Common myeloid progenitor, CD34-positive (primary cell): ENCODE results near the gene ADH1C. TPM values are rescaled to one million over a fixed set of nuclear protein-coding genes. Genes with fewer than 3 reads are reported as not detected.
A peak's percentile ranks its signal among the peaks of the same experiment; 100 is the strongest.

Experiments used
- CTCF ChIA-PET: fragments of 350-600 bp; sonication (Branson Sonifier 250); formaldehyde crosslinking; loops from one replicate; lab custom pipeline; 2021; ENCODE audit warnings: antibody characterized with exemption; lab: Charles Lee
- POLR2A ChIA-PET: fragments of 350-600 bp; sonication (Branson Sonifier 250); formaldehyde crosslinking; loops from one replicate; lab custom pipeline; 2021; ENCODE audit warnings: antibody characterized with exemption; lab: Charles Lee
- DNase-seq, 3 donors: peaks; one replicate each; pipeline versions ENCODE4 v3.0.0 to v3.0.0-alpha.2; 2013
- H3K27ac ChIP-seq, 2 experiments: 1 replicate in 1 of 2; 2 replicates in 1 of 2; pipeline ENCODE4 v1.7.0; 2013; ENCODE audit warnings: inconsistent platforms in 2 of 2, low read length in 2 of 2, mild to moderate bottlenecking in 2 of 2, low read depth in 1 of 2, moderate library complexity in 1 of 2; ENCODE audit not compliant: severe bottlenecking in 2 of 2, insufficient read depth in 1 of 2, poor library complexity in 1 of 2
- H3K27me3 ChIP-seq, 5 experiments: replicated peaks in 2 of 5; 1 replicate in 3 of 5; 2 replicates in 2 of 5; pipeline versions ENCODE4 v1.6.1 to v1.7.0; 2013; ENCODE audit warnings: low read length in 4 of 5, mild to moderate bottlenecking in 2 of 5, moderate library complexity in 2 of 5, inconsistent platforms in 1 of 5; ENCODE audit not compliant: insufficient read depth in 5 of 5, control insufficient read depth in 4 of 5
- H3K36me3 ChIP-seq, 4 experiments: 1 replicate in 2 of 4; 2 replicates in 2 of 4; pipeline versions ENCODE4 v1.6.1 to v1.7.0; 2013; ENCODE audit warnings: low read length in 3 of 4, control low read depth in 1 of 4, mild to moderate bottlenecking in 1 of 4; ENCODE audit not compliant: control insufficient read depth in 4 of 4, insufficient read depth in 4 of 4
- H3K4me1 ChIP-seq, 4 experiments: 1 replicate in 3 of 4; 2 replicates in 1 of 4; pipeline versions ENCODE4 v1.6.1 to v1.7.1; 2013; ENCODE audit warnings: low read length in 3 of 4, mild to moderate bottlenecking in 3 of 4, control low read depth in 1 of 4, inconsistent platforms in 1 of 4, moderate library complexity in 1 of 4; ENCODE audit not compliant: control insufficient read depth in 4 of 4, insufficient read depth in 4 of 4; ENCODE audit errors: control extremely low read depth in 1 of 4
- H3K4me3 ChIP-seq, 7 experiments: 1 replicate in 4 of 7; 2 replicates in 3 of 7; pipeline versions ENCODE4 v1.5.1 to v1.7.0; 2013; ENCODE audit warnings: mild to moderate bottlenecking in 7 of 7, low read length in 6 of 7, moderate library complexity in 6 of 7, inconsistent platforms in 2 of 7, low read depth in 2 of 7, control low read depth in 1 of 7; ENCODE audit not compliant: insufficient read depth in 4 of 7, control insufficient read depth in 1 of 7; ENCODE audit errors: extremely low read depth in 1 of 7
- H3K9me3 ChIP-seq, 5 experiments: 1 replicate in 4 of 5; 2 replicates in 1 of 5; pipeline versions ENCODE4 v1.6.1 to v1.7.1; 2013; ENCODE audit warnings: low read length in 4 of 5, mild to moderate bottlenecking in 2 of 5, inconsistent platforms in 1 of 5, low read depth in 1 of 5, moderate library complexity in 1 of 5; ENCODE audit not compliant: control insufficient read depth in 4 of 5, insufficient read depth in 2 of 5; ENCODE audit errors: control extremely low read depth in 1 of 5
- WGBS: methylation state at CpG from one replicate; pipeline ENCODE4 v1.1.5; 2013; ENCODE audit not compliant: insufficient coverage; 5-methylcytosine and 5-hydroxymethylcytosine counted together
- polyA plus RNA-seq: library from polyadenylated mRNA; unstranded; fragments of 120-200 nt; gene quantifications from one replicate; pipeline ENCODE4 v1.2.1, GENCODE V29; 2013

Gene ADH1C
- not detected for polyA plus RNA-seq

- Histone ChIP-seq H3K36me3 (no peaks in the 10 kb centered on the region), H3K4me3 (no peak within 1 kb of the TSS), H3K4me1 (peaks cover 0 to 9% (median 2%) of the 10 kb centered on the region in 4 experiments), H3K9me3 (no peaks in the 10 kb centered on the region), H3K27ac (no peak within 1 kb of the TSS), H3K27me3 (no peaks in the 10 kb centered on the region)
- no peak for DNase-seq
- WGBS: 100% methylated on average over 4 of the region's 10 CpGs
- ChIA-PET CTCF (interaction anchor here (0.7 kb wide), 1 partner anchor 53 kb away, joined by 3 read pairs; no protein-coding TSS in a partner anchor), POLR2A (no interaction called here)
Measured at GRCh38 chr4:99352602-99353537, at the start of gene ADH1C. Gene ADH1C, minus strand, starts transcription at chr4:99352746. Its CDS starts 71 bp downstream, at chr4:99352675.

DNA sequence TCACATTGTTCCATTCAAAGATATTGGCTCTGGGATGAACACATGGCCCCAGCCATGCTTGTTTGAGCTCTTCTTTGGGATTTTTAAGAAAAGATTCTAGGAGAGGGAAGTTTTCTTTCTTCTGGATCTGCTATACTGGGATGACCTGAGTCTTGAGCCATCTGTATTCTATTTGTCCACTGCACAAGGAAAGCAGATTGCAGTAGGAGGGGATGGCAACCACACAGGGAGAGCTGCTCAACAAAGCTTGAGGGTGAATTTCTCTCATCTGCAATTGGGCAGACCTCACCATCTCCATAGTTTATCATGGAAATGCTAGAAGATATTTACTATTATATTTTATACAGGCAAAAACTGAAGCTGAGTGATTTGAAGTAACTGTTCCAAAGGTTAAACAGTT, 48.3 kb upstream of the ADH1C start:
- ChIA-PET CTCF (no interaction called here), POLR2A (no interaction called here)
- no peaks in the 10 kb centered on the region for H3K27me3 ChIP-seq
- H3K4me1 ChIP-seq: no peaks in the 10 kb centered on the region
- peaks cover 0 to 2% (median 0%) of the 10 kb centered on the region in 5 experiments for H3K9me3 ChIP-seq
- DNase-seq: no peak
- no peak overlapping the region for H3K27ac ChIP-seq
- no peak overlapping the region for H3K4me3 ChIP-seq
- no peaks in the 10 kb centered on the region for H3K36me3 ChIP-seq

DNA sequence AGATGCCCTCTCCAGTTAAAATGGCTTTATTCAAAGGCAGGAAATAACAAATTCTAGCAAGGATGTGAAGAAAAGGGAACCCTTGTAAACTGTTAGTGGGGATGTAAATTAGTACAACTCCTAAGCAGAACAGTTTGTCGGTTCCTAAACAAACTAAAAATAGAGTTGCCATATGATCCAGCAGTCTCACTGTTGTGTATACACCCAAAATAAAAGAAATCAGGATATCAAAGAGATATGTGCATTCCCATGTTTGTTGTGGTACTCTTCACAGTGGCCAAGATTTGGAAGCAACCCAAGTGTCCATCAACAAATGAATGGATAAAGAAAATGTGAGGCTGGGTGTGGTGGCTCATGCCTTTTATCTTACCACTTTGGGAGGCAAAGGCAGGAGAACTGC, 46.5 kb upstream of the ADH1C start:
- no peaks in the 10 kb centered on the region for H3K4me1 ChIP-seq
- peaks cover 0 to 2% (median 0%) of the 10 kb centered on the region in 5 experiments for H3K9me3 ChIP-seq
- ChIA-PET POLR2A (no interaction called here), CTCF (interaction anchor here (0.7 kb wide), 1 partner anchor 31 kb away, joined by 3 read pairs; no protein-coding TSS in a partner anchor)
- no peaks in the 10 kb centered on the region for H3K36me3 ChIP-seq
- no peak overlapping the region for H3K27ac ChIP-seq
- DNase-seq: no peak
- H3K4me3 ChIP-seq: no peak overlapping the region
- no CpG with 5 or more reads among the region's 1 CpG for WGBS
- H3K27me3 ChIP-seq: no peaks in the 10 kb centered on the region

DNA sequence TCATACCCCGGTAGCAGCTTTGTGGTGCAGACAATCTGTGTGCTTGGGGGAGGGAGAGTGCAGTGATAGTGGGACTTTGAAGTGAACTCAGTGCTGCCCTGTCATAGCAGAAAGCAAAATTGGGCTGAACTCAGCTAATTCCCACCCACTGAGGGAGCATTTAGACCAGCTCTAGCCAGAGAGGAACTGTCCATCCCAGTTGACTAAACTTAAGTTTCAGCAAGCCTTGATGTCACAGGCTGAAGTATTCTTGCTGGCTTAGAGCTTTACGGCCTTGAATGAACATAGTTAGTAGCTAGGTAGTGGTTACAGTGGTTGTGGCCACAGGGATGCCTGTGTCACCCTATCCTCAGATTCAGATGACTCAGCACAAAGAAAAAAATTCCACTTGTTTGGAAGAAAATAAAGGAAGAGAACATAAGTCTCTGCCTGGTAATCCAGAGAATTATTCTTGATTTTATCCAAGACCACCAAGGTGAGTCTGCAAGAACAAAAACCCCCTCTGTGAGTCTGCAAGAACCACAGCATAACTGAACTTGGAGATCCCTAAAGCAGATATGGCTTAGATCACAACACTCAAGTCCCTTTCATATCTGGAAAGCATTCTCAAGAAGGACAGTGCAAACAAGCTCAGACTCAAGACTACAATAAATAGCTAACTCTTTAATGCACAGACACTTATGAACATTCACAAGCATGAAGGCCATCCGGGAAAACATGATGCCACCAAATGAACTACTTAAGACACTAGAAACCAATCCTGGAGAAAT, 43.2 kb upstream of the ADH1C start:
- Histone ChIP-seq H3K27ac (no peak overlapping the region), H3K27me3 (no peaks in the 10 kb centered on the region), H3K9me3 (peaks cover 0 to 7% (median 0%) of the 10 kb centered on the region in 5 experiments), H3K4me1 (no peaks in the 10 kb centered on the region), H3K36me3 (no peaks in the 10 kb centered on the region), H3K4me3 (no peak overlapping the region)
- 100% methylated on average over 1 of the region's 3 CpGs for WGBS
- peak in 2 of 3 donors; percentile 20 to 36 for DNase-seq
- CTCF ChIA-PET: interaction anchor here (1.6 kb wide), 1 partner anchor 9 kb away, joined by 10 read pairs; no protein-coding TSS in a partner anchor
- POLR2A ChIA-PET: no interaction called here

- no peaks in the 10 kb centered on the region for H3K27me3 ChIP-seq
- CTCF ChIA-PET: interaction anchor here (1.6 kb wide), 1 partner anchor 10 kb away, joined by 10 read pairs; no protein-coding TSS in a partner anchor
- H3K4me3 ChIP-seq: no peak overlapping the region
- H3K27ac ChIP-seq: no peak overlapping the region
- H3K9me3 ChIP-seq: peaks cover 0 to 7% (median 0%) of the 10 kb centered on the region in 5 experiments
- H3K4me1 ChIP-seq: no peaks in the 10 kb centered on the region
- no peaks in the 10 kb centered on the region for H3K36me3 ChIP-seq
- no peak for DNase-seq
- POLR2A ChIA-PET: no interaction called here
Measured at GRCh38 chr4:99394896-99395295, 42.4 kb upstream of the ADH1C start.

- CTCF ChIA-PET: interaction anchor here (1.5 kb wide), 1 partner anchor 13 kb away, joined by 4 read pairs; no protein-coding TSS in a partner anchor
- no peak overlapping the region for H3K27ac ChIP-seq
- no peak for DNase-seq
Measured at GRCh38 chr4:99390055-99390454, 37.5 kb upstream of the ADH1C start.

More at GRCh38 chr4:99390055-99390454, 37.5 kb upstream of the ADH1C start:
- POLR2A ChIA-PET: no interaction called here
- peaks cover 0 to 9% (median 0%) of the 10 kb centered on the region in 5 experiments for H3K9me3 ChIP-seq
- peaks cover 0 to 6% (median 0%) of the 10 kb centered on the region in 4 experiments for H3K4me1 ChIP-seq
- WGBS: 100% methylated on average over 1 of the region's 1 CpG
- no peaks in the 10 kb centered on the region for H3K27me3 ChIP-seq
- no peaks in the 10 kb centered on the region for H3K36me3 ChIP-seq
- no peak overlapping the region for H3K4me3 ChIP-seq
